CD14-positive monocyte (primary cell): ENCODE measurements around the gene HCN4. TPM values are rescaled to one million over a fixed set of nuclear protein-coding genes. Genes with fewer than 3 reads are reported as not detected.

Experiments
- DNase-seq, 3 donors: peaks; one replicate each; pipeline ENCODE4 v3.0.0-alpha.2; 2011 to 2022
- H2AFZ ChIP-seq: 2 replicates; pipeline ENCODE4 v1.6.0; 2012; ENCODE audit warnings: mild to moderate bottlenecking, low read depth, low read length, inconsistent platforms; ENCODE audit not compliant: insufficient read depth, poor library complexity, severe bottlenecking
- H3K27ac ChIP-seq, 2 donors: 1 replicate in 1 of 2; 2 replicates in 1 of 2; pipeline ENCODE4 v1.5.1; 2012 to 2013; ENCODE audit warnings: low read length in 2 of 2, control low read depth in 1 of 2, inconsistent platforms in 1 of 2, low read depth in 1 of 2, mild to moderate bottlenecking in 1 of 2
- H3K27me3 ChIP-seq, 2 donors: one replicate each; pipeline versions ENCODE4 v1.6.0 to v1.6.1; 2011 to 2013; ENCODE audit warnings: low read length in 2 of 2; ENCODE audit not compliant: control insufficient read depth in 2 of 2, insufficient read depth in 2 of 2
- H3K36me3 ChIP-seq, 2 donors: replicated peaks in 1 of 2; 1 replicate in 1 of 2; 2 replicates in 1 of 2; pipeline versions ENCODE4 v1.5.1 to v1.6.1; 2012 to 2013; ENCODE audit warnings: low read length in 2 of 2, control low read depth in 1 of 2, inconsistent platforms in 1 of 2, mild to moderate bottlenecking in 1 of 2; ENCODE audit not compliant: insufficient read depth in 2 of 2, control insufficient read depth in 1 of 2
- H3K4me1 ChIP-seq, 2 donors: 1 replicate in 1 of 2; 2 replicates in 1 of 2; pipeline versions ENCODE4 v1.5.1 to v1.6.1; 2012 to 2013; ENCODE audit warnings: low read length in 2 of 2, control low read depth in 1 of 2, inconsistent platforms in 1 of 2, mild to moderate bottlenecking in 1 of 2, moderate library complexity in 1 of 2; ENCODE audit not compliant: insufficient read depth in 2 of 2, control insufficient read depth in 1 of 2
- H3K4me2 ChIP-seq: replicated peaks from 2 replicates; pipeline ENCODE3; 2012; ENCODE audit warnings: low read length, moderate library complexity, mild to moderate bottlenecking; ENCODE audit not compliant: poor library complexity, severe bottlenecking; ENCODE audit errors: extremely low read depth
- H3K4me3 ChIP-seq, 3 experiments: fragments of 200-600 bp in 1 of 3; sonication (generic) in 1 of 3; replicated peaks in 1 of 3; 1 replicate in 2 of 3; 2 replicates in 1 of 3; pipeline ENCODE4 v1.5.1; 2011 to 2013; ENCODE audit warnings: low read length in 3 of 3, mild to moderate bottlenecking in 3 of 3, control low read depth in 2 of 3, low read depth in 2 of 3, inconsistent platforms in 1 of 3, moderate library complexity in 1 of 3
- H3K79me2 ChIP-seq: 2 replicates; pipeline ENCODE4 v1.6.0; 2012; ENCODE audit warnings: mild to moderate bottlenecking, control low read depth, inconsistent platforms, low read length, moderate library complexity; ENCODE audit not compliant: insufficient read depth
- H3K9ac ChIP-seq: 2 replicates; pipeline ENCODE4 v1.6.0; 2017; ENCODE audit warnings: low read length, mild to moderate bottlenecking; ENCODE audit not compliant: insufficient read depth, poor library complexity, severe bottlenecking
- H3K9me3 ChIP-seq, 2 donors: replicated peaks in 1 of 2; 1 replicate in 1 of 2; 2 replicates in 1 of 2; pipeline versions ENCODE4 v1.5.1 to v1.6.1; 2012 to 2013; ENCODE audit warnings: low read length in 2 of 2, control low read depth in 1 of 2; ENCODE audit not compliant: control insufficient read depth in 1 of 2, insufficient read depth in 1 of 2
- H4K20me1 ChIP-seq: 2 replicates; pipeline ENCODE4 v1.6.0; 2012; ENCODE audit warnings: mild to moderate bottlenecking, low read length, control low read depth, moderate library complexity; ENCODE audit not compliant: insufficient read depth
- H3K27ac Mint-ChIP-seq, 7 donors: one replicate each; pipeline ENCODE4 v1.8.0; 2020; ENCODE audit warnings: mild to moderate bottlenecking in 7 of 7, mixed read lengths in 7 of 7, moderate library complexity in 6 of 7, inconsistent platforms in 2 of 7
- H3K27me3 Mint-ChIP-seq, 3 donors: one replicate each; pipeline ENCODE4 v1.8.0; 2021 to 2022; ENCODE audit warnings: low read depth in 3 of 3, mild to moderate bottlenecking in 3 of 3, mixed read lengths in 3 of 3, moderate library complexity in 3 of 3, inconsistent platforms in 1 of 3
- H3K36me3 Mint-ChIP-seq, 2 donors: one replicate each; pipeline ENCODE4 v1.8.0; 2020; ENCODE audit warnings: mixed read lengths in 2 of 2, inconsistent platforms in 1 of 2, mild to moderate bottlenecking in 1 of 2
- H3K4me1 Mint-ChIP-seq: one replicate; pipeline ENCODE4 v1.8.0; 2020; ENCODE audit warnings: mild to moderate bottlenecking, mixed read lengths
- H3K4me3 Mint-ChIP-seq, 2 donors: one replicate each; pipeline ENCODE4 v1.8.0; 2020; ENCODE audit warnings: mild to moderate bottlenecking in 2 of 2, mixed read lengths in 2 of 2, moderate library complexity in 1 of 2
- H3K9me3 Mint-ChIP-seq, 7 donors: one replicate each; pipeline ENCODE4 v1.8.0; 2020 to 2022; ENCODE audit warnings: mixed read lengths in 7 of 7, mild to moderate bottlenecking in 6 of 7, moderate library complexity in 6 of 7, inconsistent platforms in 2 of 7
- WGBS: methylation state at CpG from one replicate; pipeline ENCODE4 v1.1.5; 2013; ENCODE audit warnings: missing lambda C conversion rate; ENCODE audit not compliant: insufficient coverage; 5-methylcytosine and 5-hydroxymethylcytosine counted together
- intact Hi-C, 2 donors: fragments of 100-400 bp; cut with micrococcal nuclease; formaldehyde crosslinking; loops; one replicate each; pipeline versions ENCODE4 v1.15.0 to v1.15.1; 2023
- polyA plus RNA-seq, 3 donors: library from polyadenylated mRNA; depleted of rRNA in 1 of 3; unstranded in 2 of 3; stranded (reverse) in 1 of 3; fragments of 300-500 nt in 2 of 3; fragments of >200 nt in 1 of 3; fragmentation: Illumina TruSeq in 2 of 3; gene quantifications; 1 replicate in 2 of 3; 2 replicates in 1 of 3; pipeline ENCODE4 v1.2.3, GENCODE V29; 2012 to 2021
- TF ChIP-seq, protein P1 (sequence below): fragments of 200-600 bp; IDR thresholded peaks from one replicate; pipeline ENCODE4 v1.8.0; 2022; ENCODE audit warnings: antibody characterized with exemption, mild to moderate bottlenecking

The HCN4 gene
- polyA plus RNA-seq, 3 donors, result not detected

DNA sequence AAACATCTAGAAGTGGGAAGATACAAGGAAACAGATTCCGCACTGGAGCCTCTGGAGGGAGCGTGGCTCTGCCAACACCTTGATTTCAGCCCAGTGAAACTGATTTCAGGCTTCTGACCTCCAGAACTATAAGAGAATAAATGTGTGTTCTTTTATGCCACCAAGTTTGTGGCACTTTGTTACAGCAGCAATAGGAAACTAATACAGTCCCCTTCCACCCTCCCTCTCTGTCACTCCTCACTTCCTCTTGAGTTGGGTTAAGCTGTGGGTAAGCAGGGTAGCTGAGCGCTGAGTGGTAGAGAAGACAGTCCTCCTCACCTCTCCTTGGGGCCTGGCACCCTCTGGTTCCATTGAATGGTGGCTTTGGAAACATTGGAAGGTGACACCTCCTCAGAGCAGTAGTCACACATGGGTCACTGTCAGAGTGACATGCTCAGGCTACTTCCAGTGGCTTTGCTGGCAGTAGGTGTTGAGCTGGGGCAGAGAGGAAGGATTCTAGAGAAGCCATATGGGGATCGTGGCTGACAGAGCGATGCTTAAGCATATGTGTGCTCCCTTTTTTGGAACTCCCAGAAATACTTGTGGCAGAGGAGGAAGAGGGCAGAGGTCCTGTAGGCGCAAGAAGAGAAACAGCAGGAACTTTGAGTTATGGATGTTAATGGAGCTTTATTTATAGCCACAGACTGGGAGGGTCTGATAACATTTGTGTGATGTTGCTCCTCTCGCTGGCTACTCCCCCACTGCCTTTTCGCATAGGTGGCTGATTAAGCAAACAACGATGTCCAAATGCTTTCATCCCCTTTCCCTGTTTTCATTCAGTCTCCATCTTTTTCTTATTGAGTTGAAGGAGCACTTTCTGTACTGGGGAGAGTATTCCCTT is 14.8 kb upstream of the HCN4 start:
- Mint-ChIP-seq H3K36me3 (no peaks in the 10 kb centered on the region), H3K4me3 (no peak overlapping the region), H3K4me1 (peaks cover 14% of the 10 kb centered on the region), H3K9me3 (peaks cover 14 to 28% (median 22%) of the 10 kb centered on the region in 7 donors), H3K27ac (no peak overlapping the region), H3K27me3 (peaks cover 26 to 57% (median 33%) of the 10 kb centered on the region in 3 donors)
- WGBS, result 76% methylated on average over 5 of the region's 9 CpGs
- no peaks in the 10 kb centered on the region for H3K79me2 ChIP-seq
- TF ChIP-seq, protein P1, sequence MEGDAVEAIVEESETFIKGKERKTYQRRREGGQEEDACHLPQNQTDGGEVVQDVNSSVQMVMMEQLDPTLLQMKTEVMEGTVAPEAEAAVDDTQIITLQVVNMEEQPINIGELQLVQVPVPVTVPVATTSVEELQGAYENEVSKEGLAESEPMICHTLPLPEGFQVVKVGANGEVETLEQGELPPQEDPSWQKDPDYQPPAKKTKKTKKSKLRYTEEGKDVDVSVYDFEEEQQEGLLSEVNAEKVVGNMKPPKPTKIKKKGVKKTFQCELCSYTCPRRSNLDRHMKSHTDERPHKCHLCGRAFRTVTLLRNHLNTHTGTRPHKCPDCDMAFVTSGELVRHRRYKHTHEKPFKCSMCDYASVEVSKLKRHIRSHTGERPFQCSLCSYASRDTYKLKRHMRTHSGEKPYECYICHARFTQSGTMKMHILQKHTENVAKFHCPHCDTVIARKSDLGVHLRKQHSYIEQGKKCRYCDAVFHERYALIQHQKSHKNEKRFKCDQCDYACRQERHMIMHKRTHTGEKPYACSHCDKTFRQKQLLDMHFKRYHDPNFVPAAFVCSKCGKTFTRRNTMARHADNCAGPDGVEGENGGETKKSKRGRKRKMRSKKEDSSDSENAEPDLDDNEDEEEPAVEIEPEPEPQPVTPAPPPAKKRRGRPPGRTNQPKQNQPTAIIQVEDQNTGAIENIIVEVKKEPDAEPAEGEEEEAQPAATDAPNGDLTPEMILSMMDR, result no peak
- no peak overlapping the region for H2AFZ ChIP-seq
- no peaks in the 10 kb centered on the region for H4K20me1 ChIP-seq
- no peaks in the 10 kb centered on the region for H3K36me3 ChIP-seq
- no peak overlapping the region for H3K27ac ChIP-seq
- H3K9me3 ChIP-seq, result peaks cover 16 to 21% of the 10 kb centered on the region in 2 donors
- intact Hi-C loops, result no loop called here
- H3K9ac ChIP-seq, result no peak overlapping the region
- H3K27me3 ChIP-seq, result peaks cover 5 to 17% of the 10 kb centered on the region in 2 donors
- H3K4me2 ChIP-seq, result no peak overlapping the region
- DNase-seq, result no peak
- H3K4me1 ChIP-seq, result peaks cover 9 to 15% of the 10 kb centered on the region in 2 donors
- H3K4me3 ChIP-seq, result no peak overlapping the region

DNA sequence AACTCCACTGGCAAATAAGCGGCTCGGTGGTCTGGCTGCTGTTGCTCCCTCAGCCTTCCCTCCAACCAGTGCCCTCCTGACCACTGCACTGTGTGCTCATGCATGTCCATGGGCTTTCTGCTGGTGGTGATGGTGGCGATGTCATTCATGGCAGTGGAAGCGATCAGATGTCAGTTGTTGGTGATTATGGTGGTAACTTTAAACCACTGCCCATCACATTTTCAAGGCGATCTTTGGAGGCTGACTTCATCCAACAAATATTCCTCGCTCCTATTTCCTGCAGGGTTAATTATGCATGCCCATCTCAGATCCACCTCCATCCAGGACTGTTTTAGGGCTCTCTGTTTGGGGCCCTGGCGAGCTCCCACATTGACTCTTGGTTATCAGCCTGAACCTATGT is 13.4 kb upstream of the HCN4 start:
- no peaks in the 10 kb centered on the region for H3K79me2 ChIP-seq
- peaks cover 14 to 30% (median 24%) of the 10 kb centered on the region in 7 donors for H3K9me3 Mint-ChIP-seq
- intact Hi-C loops, result no loop called here
- no peak overlapping the region for H3K4me3 Mint-ChIP-seq
- no peak overlapping the region for H3K27ac Mint-ChIP-seq
- no peak overlapping the region for H3K9ac ChIP-seq
- H3K4me3 ChIP-seq, result no peak overlapping the region
- H3K36me3 ChIP-seq, result no peaks in the 10 kb centered on the region
- H3K4me1 Mint-ChIP-seq, result peaks cover 4% of the 10 kb centered on the region
- H3K27me3 Mint-ChIP-seq, result peaks cover 26 to 53% (median 33%) of the 10 kb centered on the region in 3 donors
- no peaks in the 10 kb centered on the region for H3K36me3 Mint-ChIP-seq
- 86% methylated on average over 1 of the region's 7 CpGs for WGBS
- peaks cover 16 to 21% of the 10 kb centered on the region in 2 donors for H3K9me3 ChIP-seq
- peaks cover under 1 to 4% of the 10 kb centered on the region in 2 donors for H3K4me1 ChIP-seq
- no peak overlapping the region for H3K27ac ChIP-seq
- peaks cover 5 to 17% of the 10 kb centered on the region in 2 donors for H3K27me3 ChIP-seq
- H4K20me1 ChIP-seq, result no peaks in the 10 kb centered on the region
- no peak overlapping the region for H2AFZ ChIP-seq
- no peak for DNase-seq
- TF ChIP-seq, protein P1, result no peak
- no peak overlapping the region for H3K4me2 ChIP-seq
